Right lobe of liver (tissue), 4 donors: ENCODE measurements around the gene MRTO4.
"Not testable (repeated sequence)": the region's sequence is repeated elsewhere in the genome, so short reads cannot be mapped to it uniquely, and the experiment has no call there.

Experiments
- CTCF ChIP-seq, 4 donors: fragments of 200-600 bp in 3 of 4; fragments of 450-650 bp in 1 of 4; IDR thresholded peaks; one replicate each; pipeline versions ENCODE4 v1.5.1 to v1.8.0; 2016 to 2022; ENCODE audit warnings: antibody characterized with exemption in 4 of 4, mild to moderate bottlenecking in 2 of 4
- POLR2A ChIP-seq: fragments of 450-650 bp; IDR thresholded peaks from one replicate; pipeline ENCODE4 v1.6.1; 2017; ENCODE audit warnings: antibody characterized with exemption, mild to moderate bottlenecking
- donor health status: DM: no; HTN: no; CAD: no.
- donor health status: DM: no; HTN: no; CAD: no.
- donor health status: DM: no; HTN: yes; CAD: no.

DNA sequence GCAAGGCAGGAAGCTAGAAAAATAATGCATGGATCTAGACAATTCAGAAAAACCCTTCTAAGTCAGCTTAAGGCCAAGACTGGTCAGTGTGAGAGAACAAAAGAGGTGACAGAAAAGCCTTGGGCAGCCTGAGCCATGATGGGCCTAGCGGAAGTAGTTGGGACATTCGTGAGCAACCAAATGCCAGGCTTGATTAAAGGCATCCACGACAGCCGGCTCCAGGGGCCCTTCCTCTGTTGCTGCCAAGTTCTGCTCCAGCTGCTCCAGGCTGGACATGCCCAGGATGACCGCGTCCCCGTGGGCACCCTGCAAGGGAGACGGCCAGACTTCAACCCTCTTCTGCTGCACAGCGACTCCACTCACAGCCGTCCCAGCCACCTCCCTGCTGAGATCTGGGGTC lies 52.5 kb downstream of the MRTO4 start:
- TF ChIP-seq CTCF (IDR thresholded peaks at IDR 0.05); POLR2A: not testable (repeated sequence)
